ENCODE data around the gene FGF14. TPM values are rescaled to one million over a fixed set of nuclear protein-coding genes. Genes with fewer than 3 reads are reported as not detected.

FGF14 gene
- total and polyA plus RNA-seq, 2 donors (not counting 3 experiments of a cell fraction or from before 2014, with no cell fraction given), result not detected

GRCh38 chr13:102139626-102140025 is 262.2 kb downstream of the FGF14 start:
- TF ChIP-seq POLR2AphosphoS5 (IDR thresholded peaks at IDR 0.05; ENCODE audit: insufficient read depth, low read depth, low read length), result no peak
- TF ChIP-seq FOS (IDR thresholded peaks at IDR 0.05; ENCODE audit: borderline replicate concordance, insufficient read depth, low read length), result no peak
- no peak for TF ChIP-seq POLR2A (IDR thresholded peaks at IDR 0.05; ENCODE audit: low read depth, low read length)
- TF ChIP-seq JUN (IDR thresholded peaks at IDR 0.05; ENCODE audit: borderline replicate concordance, insufficient read depth, insufficient read length, low read depth), result no peak
- TF ChIP-seq CTCF (IDR thresholded peaks at IDR 0.05; ENCODE audit: extremely low read depth in 1 of 2, insufficient read depth in 1 of 2, low read depth in 1 of 2, low read length in 2 of 2), result no peak
- TF ChIP-seq EZH2 (IDR thresholded peaks at IDR 0.05; ENCODE audit: borderline replicate concordance, low read depth, low read length, severe bottlenecking), result no peak
- no TSS peak for BruUV-seq (replicated peaks)
- Histone ChIP-seq H2AFZ (ENCODE audit: low read depth, low read length) (no peak overlapping the region), H3K4me2 (ENCODE audit: insufficient read depth, low read length) (no peak overlapping the region), H3K9ac (replicated peaks; ENCODE audit: extremely low read depth, insufficient read depth, low read length) (no peak overlapping the region), H3K4me1 (ENCODE audit: control insufficient read depth, extremely low read depth, insufficient read depth, low read length) (no peaks in the 10 kb centered on the region), H4K20me1 (replicated peaks; ENCODE audit: control insufficient read depth, extremely low read depth, insufficient read depth, low read length) (no peaks in the 10 kb centered on the region), H3K36me3 (ENCODE audit: control insufficient read depth in 2 of 2, extremely low read depth in 1 of 2, insufficient read depth in 2 of 2, low read length in 2 of 2) (no peaks in the 10 kb centered on the region), H3K9me3 (replicated peaks; ENCODE audit: control insufficient read depth, insufficient read depth, low read length) (no peaks in the 10 kb centered on the region), H3K4me3 (replicated peaks in 1 of 3; ENCODE audit: insufficient read depth in 1 of 3, low read depth in 1 of 3, low read length in 3 of 3) (no peak overlapping the region), H3K9me1 (replicated peaks; ENCODE audit: control insufficient read depth, extremely low read depth, insufficient read depth, low read length) (no peaks in the 10 kb centered on the region), H3K27me3 (ENCODE audit: control insufficient read depth in 2 of 2, insufficient read depth in 2 of 2, low read length in 2 of 2) (peaks cover 0 to 2% of the 10 kb centered on the region in 2 experiments), H3K27ac (ENCODE audit: insufficient read depth, low read depth, low read length) (no peak overlapping the region), H3K79me2 (ENCODE audit: control insufficient read depth, insufficient read depth, low read length) (no peaks in the 10 kb centered on the region)
- POLR2A ChIA-PET, result no interaction called here
- DNase-seq (ENCODE audit: low read depth, low spot score) (no peak), FAIRE-seq (no peak)
- dilution Hi-C loops (cut with MboI; ENCODE audit: extremely low pct_ligation_motif_present, low sequenced_read_pairs), result no loop called here
- intact Hi-C loops (cut with micrococcal nuclease), result loop anchor here (2.0 to 10.0 kb wide), 2 partner anchors 235 to 995 kb away; no protein-coding TSS in a partner anchor
- CTCF ChIA-PET, result interaction anchor here (1.0 to 7.0 kb wide), 3 partner anchors 355 to 995 kb away, joined by 3 to 264 read pairs (median 31); no protein-coding TSS in a partner anchor
